CD4-positive, alpha-beta T cell treated with Interleukin-17A for 1 hour (primary cell): ENCODE results near the gene TDP2.
"Not testable (repeated sequence)": the region's sequence is repeated elsewhere in the genome, so short reads cannot be mapped to it uniquely, and the experiment has no call there.

ENCODE experiments used
- DNase-seq: peaks from one replicate; pipeline ENCODE4 v3.0.0-alpha.2; 2020

TDP2 gene

DNA sequence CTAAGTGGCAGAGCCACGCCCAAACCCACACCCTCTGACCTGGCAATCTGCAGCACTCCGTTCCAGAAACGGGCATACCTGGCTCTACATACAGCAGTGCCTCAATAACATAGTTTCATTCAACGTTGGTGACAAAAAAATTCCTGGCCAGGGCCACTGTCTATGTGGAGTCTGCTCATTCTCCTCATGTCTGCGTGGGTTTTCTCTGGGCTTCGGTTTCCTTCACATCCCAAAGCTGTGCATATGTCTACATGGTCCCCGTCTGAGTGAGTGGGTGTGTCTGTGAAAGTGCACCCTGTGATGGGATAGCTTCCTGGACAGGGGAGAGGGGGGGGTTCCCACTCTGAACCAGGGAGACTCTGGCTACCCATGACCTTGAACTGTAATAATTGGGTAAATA is 22.8 kb downstream of the TDP2 start:
- no peak for DNase-seq

DNA sequence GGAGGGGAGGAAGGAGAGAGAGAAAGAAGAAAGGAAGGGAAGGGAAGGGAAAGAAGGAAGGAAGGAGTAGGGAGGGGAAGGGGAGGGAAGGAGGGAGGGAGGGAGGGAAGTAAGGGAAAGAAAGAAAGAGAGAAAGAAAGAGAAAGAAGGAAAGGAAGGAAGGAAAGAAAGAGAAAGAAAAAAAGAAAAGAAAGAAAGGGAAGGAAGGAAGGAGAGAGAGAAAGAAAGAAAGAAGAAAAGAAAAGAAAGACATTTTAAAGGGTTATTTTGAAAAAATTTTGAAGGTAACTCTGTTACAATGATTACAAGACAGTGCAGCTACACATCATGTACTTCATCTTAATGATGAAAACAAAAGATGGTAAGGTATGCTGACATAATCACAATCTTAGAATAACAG is 24.6 kb downstream of the TDP2 start:
- no peak for DNase-seq

DNA sequence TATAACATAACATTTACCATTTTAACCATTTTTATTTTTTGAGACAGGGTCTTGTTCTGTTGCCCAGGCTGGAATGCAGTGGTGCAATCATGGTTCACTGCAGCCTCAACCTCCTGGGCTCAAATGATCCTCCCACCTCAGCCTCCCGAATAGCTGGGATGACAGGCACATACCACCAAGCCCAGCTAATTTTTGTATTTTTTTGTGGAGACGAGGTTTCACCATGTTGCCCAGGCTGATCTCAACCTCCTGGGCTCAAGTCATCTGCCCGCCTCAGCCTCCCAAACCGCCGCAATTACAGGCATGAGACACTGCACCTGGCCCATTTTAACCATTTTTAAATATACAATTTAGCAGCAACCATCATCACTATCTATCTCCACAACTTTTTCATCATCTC is 26.1 kb downstream of the TDP2 start:
- DNase-seq: not testable (repeated sequence)

DNA sequence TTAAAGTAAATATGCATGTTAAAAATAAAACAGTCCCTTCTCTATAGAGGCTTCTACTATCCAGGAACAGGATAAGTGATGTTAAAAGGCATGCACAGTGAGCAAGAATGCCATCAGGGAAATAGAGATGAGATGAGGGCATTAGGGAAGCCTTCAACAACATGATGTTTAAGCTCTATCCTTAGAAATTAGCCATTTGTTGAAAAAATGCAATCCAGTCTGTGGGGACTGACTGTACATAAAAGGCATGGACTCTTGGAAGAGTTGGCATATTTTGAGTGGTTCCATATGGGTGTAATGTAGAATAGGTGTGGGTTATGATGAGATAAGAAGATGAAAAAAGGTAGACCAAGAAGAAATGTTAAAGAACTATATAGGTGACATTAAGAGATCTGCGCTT is 26.5 kb downstream of the TDP2 start:
- DNase-seq: no peak

DNA sequence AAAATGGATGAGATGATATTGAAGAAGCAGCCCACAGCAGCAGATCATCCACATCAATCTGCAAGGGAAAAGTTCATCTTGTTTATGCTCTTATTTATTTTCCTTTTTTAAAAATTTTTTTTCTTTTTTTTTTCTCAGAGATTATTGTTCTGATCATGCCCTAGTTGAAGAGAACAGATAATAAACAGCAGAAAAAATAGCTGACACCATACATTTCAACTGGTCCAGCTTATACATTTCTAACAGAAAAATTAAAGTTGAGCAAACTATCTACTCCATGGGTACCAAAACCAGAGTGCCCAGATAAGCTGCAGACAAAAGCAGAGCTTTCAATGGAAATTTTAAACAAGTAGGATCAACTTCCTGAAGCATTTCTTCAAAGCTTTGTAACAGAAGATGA is 30.0 kb downstream of the TDP2 start:
- DNase-seq: no peak

DNA sequence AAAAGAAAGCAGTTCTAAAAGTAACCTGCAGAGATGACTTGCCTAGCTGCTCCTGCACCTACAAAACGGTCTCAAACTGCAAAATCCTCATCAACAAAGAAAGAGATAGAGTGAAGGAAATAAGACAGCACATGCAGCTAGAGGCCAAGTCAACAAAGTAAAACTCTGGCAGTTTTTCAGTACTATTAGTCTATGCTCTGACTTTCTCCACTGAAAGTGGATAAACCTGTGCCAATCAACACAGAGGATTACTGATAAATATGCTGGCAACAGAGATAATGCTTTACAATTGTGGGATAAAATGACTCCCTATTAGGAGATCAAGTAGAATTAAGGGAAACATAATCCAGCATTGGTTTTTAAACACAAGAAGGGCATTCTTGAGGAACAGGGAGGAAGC is 34.1 kb downstream of the TDP2 start:
- no peak for DNase-seq

DNA sequence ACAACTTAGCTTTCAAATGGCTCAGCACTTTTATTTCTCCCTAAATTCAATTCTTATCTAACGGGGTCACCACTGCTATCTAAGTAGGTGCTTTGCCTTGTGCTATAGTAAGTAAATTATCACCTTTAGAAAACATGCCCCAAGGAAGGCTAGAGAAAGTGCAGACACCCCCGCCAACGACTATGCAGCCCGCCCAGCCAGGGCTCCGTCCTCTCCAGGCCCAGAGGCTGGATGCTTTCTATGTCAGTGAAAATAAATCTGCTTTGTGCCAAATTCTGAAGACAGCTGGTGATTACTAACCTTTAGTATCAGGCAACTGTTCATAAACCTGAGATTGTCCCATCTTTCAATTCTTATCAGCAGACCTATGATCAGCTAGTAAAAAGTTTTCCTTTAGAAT is 35.0 kb downstream of the TDP2 start:
- no peak for DNase-seq

DNA sequence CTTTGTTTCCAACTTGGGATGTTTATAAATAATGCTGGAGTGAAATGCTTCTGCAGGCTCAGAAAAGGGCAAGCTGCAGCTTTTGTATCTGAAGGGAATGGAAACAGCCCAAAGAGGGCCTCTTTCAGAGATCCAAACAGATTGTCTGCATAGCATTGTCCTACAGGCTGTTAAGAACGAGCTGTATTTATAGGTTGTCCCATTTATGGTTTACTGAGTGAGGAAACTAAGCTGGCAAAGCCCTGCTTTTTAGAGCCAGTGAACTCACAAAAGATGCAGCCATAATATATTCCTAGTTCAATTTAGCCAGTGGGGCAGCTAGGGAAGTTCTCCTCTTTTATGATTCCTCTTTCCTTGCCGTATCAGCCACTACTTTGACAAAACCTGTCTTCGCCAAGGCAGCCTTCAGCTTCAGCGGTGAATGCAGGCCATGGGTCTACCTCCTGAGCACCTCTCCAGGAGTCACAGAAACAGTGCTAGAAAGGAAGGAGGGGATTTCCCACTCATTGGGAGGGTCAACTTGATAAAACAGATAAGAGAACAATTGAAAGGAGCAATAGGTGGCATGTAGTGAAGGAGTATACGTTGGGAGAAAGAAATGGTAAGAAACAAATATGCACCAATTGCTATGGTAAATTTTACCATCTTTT is 35.7 kb downstream of the TDP2 start:
- no peak for DNase-seq

DNA sequence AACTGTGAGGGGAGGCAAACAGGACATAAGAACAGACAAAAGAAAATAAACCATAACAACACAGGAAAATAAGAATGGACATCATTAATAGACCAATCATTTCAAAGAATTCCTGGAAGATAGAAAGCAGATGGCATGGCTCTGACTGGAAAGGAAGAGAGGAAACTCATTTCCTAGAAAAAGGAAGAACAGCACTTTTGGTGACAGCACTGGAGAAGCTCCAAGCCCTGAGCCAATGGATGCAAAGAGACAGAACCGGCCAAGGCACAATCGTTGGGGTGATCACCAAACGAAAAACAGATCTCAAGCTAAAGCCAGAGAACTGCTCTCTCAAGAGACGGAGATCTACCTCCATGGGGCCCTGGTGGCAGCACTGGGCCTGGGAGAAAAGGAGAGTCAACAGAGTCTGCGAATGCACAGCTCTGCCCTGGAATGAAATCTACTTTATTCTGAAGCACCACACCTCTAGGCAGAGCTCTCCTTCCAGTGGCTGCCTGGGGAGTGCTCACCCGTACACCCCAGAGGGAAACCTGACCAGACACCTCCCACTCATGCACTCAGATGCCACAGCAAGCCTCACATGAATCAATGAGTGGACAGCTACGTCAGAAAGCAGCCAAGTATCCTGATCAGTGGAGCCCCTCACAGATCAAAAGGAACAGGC is 44.9 kb downstream of the TDP2 start:
- DNase-seq: no peak

DNA sequence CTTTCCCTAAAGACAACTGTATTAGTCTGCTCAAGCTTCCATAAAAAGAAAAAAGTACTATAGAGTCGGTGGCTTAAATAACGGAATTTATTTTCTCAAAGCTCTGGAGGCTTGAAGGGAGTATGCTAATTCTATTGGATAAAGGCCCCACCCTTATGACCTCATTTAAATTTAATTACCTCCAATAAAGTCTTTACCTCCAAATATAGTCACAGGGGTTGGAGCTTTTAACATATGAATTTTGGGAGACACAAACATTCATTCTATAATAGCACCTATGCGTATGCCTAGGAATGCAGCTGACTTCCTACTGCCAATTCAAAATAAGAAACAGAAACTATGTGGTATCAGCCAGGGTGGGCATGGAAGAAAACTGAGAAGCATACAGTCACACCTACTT is 46.1 kb downstream of the TDP2 start:
- no peak for DNase-seq

DNA sequence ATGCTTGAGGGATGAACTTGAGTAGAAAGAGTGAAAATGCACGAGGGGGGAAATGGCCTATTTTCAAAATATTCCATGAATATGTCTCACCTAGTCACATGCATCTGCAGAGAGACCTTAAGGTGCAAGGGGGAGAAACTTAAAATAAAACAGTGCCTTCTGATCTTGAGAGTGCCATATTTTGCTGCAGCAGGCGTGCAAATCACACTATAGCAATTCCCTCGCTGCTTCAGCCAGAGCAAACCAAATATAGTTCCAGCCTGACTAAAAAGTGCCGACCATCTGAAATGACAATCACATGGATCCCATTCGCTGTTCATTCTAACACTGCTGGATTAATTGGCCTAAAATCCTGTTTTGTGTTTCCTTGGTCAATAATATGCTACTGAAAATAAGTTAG is 47.0 kb downstream of the TDP2 start:
- DNase-seq: no peak

DNA sequence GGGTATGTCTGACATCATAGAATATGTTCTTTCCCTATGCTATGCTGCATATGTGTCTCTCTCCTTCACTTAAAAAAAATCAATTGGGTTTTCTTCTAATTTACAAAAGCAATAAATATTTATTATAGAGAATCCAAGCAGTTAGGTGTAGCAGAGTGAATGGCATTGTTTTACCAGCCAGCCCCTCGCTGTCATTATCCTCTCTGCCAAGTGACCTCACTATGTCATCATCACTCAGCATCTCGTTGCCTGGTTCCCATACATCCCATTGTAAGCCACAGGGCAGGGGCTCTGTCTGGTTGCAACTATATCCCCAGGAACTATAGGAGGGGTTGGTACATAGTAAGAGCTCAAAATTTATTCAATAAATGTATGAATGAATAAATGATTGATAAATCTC is 52.1 kb downstream of the TDP2 start:
- no peak for DNase-seq

DNA sequence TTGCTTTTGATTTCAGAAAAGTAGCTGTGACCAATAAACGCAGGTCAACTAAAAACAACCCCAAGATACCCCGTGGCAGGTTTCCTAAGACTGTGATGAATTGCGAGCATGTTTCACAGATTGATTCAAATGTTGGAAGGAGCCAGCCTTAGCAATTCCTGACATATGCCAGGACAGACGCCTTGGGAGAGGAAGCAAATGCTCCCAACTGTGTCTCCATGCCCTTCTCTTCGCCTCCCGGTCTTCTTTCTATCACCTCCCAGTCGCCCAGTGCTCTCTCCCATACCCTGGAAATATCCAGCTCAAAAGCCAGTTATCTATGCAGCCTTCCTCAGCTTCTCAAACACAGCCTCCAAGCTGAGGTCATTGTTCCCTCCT is 52.7 kb downstream of the TDP2 start:
- no peak for DNase-seq

DNA sequence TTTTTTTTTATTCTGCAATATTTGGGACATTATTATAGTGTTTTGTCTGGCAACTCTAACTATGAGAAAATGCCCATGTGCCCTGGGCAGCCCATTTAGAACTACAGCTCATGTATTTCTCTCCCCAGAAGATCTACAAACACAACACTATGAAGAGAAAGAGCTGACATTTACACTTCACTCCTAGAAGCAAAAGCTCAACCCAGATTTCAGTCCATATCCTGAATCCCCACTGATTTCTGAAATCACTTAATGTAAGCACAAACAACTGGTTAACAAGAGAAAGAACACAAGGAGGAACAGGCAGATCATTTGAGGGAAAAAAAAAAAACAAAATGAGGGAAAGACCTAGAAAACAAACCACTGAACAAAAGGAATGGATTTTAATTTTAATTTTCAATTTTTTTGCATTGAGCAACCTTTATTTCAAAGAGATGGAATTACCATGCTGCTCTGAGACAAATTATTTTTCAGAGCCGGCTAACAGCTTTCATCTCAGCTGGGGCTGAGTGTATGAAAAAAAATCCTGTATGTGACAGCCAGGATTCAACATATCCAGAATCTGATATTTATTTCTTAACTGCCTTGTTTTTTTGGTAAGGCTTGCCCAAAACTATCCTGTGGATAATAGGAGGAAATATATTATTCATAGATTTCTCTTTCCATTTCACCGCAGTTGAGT is 53.2 kb downstream of the TDP2 start:
- DNase-seq: no peak

DNA sequence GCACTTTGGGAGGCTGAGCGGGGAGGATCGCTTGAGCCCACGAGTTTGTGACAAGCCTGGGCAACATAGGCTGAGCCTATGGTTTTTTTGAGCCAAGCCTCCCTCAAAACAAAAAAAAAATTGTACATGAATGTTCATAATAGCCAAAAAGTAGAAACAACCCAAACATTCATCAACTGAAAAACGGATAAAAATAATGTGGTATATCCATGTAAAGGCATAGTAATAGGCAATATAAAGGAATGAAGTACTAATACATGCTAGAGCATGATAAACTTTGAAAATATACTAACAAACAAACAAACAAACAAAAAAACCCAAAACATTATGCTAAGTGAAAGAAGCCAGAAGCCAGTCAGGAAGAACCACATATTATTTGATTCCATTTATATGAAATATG is 56.0 kb downstream of the TDP2 start:
- no peak for DNase-seq

DNA sequence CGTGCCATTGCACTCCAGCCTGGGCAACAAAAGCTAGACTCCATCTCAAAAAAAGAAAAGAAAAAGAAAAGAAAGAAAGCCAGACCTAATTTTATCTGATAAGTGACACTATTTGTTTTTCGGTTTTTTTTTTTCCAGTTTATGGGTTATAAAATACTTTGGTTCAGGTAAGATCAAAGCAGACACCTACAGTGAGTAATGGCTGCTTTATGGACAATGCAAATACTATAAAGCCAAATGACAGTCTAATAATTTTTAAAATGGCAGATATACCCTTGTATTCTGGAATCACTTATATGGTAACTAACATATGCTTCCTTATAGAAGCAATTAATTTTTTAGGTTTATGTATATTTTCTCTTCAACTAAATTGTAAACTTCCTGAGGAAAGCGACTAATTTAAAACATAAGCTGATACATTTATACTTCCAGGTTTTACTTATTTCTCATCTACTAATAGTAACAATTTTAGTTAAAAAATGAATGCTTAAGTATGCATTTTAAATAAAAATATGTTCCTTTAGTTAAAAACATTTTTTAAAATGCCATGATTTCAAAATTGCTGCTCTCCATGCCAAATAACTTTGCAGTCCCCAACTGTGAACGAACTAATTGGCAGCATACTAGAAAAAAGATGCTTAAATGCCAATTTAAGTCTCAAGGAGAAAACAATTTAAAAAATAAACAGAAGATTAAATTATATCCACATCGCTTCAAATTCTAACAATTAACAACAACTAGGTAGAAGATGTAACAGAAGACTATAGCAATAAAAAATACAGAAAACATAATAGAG is 59.2 kb downstream of the TDP2 start:
- DNase-seq: no peak

DNA sequence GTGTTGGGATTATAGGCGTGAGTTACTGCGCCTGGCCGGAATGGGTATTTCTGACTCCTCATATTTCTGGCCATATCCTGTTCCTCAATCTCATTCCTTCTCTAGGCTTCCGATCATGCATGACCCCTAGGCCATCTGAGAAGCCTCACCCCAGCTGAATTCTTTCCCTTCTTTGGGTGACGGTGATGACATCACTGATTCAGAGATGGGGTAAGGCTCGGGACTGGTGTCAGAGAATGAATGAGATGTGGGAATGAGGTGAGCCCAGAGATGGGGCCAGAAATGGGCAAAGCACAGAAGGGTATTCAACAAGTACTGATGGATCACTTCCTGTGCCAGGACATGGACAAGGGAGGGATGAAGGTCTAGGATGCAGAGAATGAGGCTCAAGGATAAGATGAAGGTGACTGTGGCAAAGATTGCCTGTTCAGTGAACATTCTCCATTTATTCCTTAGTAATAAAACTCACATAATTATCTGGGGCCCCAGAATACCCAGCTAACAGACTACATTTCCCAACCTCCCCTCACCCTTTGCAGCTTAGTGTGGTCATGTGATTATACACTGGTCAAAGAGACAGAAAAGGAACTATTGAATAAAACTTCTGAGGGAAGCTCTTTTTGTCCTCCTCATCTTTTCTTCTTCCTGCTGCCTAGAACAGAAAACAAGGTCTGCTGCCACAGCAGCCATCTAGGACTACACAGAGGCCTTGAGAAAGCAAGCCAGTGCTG is 60.3 kb downstream of the TDP2 start:
- no peak for DNase-seq

DNA sequence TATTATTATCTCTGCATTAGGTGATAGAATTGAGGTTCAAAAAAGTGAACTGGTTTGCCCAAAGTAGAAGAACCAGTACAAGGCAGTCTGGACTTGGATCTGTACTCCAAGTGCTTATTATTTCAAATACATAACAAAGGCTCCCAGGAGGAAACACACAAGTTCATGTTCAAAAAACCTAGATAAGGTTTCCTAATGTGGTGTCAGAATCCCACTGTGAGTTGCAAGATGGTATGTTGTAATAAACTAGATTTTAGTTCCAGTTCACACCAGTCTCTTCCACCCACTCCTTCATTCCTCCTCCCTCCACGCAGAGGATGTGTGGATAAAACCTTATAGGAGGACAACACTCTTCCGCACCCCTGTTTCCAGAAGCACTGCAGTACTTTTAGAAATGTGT is 63.5 kb downstream of the TDP2 start:
- no peak for DNase-seq

DNA sequence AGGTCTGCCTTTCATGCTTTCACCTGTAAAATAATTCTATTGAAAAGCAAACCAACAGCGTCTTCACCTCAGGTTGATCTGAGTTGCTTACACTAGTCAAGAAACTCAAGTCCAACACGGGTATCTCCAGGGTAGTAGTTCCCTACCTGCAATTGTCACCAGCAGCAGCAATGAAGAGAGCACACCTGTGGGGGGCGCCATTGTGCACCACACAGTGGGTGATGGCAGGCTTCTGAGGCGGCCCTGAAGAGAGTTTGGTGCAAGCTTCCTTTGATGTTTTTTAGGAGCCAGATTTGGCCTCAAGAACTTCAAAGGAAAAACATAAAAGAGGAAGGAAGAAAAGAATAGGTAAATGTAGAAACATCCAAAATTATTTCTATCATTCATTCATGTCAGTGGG is 65.8 kb downstream of the TDP2 start:
- no peak for DNase-seq
